IPS-20b (cell line): Measurements from ENCODE around the gene HOXC11.

Source experiments
- H3K27ac ChIP-seq: one replicate; pipeline ENCODE4 v1.5.1; 2013; ENCODE audit warnings: low read length
- H3K27me3 ChIP-seq: 2 replicates; pipeline ENCODE4 v1.6.1; 2013; ENCODE audit warnings: mild to moderate bottlenecking, low read length, inconsistent platforms; ENCODE audit not compliant: insufficient read depth
- H3K36me3 ChIP-seq: 2 replicates; pipeline ENCODE4 v1.6.1; 2013; ENCODE audit warnings: low read depth, mild to moderate bottlenecking, inconsistent platforms, low read length, moderate library complexity; ENCODE audit not compliant: insufficient read depth
- H3K4me1 ChIP-seq: 2 replicates; pipeline ENCODE4 v1.6.1; 2013; ENCODE audit warnings: mild to moderate bottlenecking, control low read depth, inconsistent platforms, low read length, moderate library complexity; ENCODE audit not compliant: insufficient read depth
- H3K4me3 ChIP-seq: 2 replicates; pipeline ENCODE4 v1.5.1; 2013; ENCODE audit warnings: mild to moderate bottlenecking, low read length, inconsistent platforms
- H3K9ac ChIP-seq: 2 replicates; pipeline ENCODE4 v1.6.1; 2013; ENCODE audit warnings: low read depth, mild to moderate bottlenecking, inconsistent platforms, low read length, moderate library complexity
- H3K9me3 ChIP-seq: 2 replicates; pipeline ENCODE4 v1.6.1; 2013; ENCODE audit warnings: mild to moderate bottlenecking, low read depth, low read length, inconsistent platforms; ENCODE audit not compliant: insufficient read depth

Gene HOXC11

DNA sequence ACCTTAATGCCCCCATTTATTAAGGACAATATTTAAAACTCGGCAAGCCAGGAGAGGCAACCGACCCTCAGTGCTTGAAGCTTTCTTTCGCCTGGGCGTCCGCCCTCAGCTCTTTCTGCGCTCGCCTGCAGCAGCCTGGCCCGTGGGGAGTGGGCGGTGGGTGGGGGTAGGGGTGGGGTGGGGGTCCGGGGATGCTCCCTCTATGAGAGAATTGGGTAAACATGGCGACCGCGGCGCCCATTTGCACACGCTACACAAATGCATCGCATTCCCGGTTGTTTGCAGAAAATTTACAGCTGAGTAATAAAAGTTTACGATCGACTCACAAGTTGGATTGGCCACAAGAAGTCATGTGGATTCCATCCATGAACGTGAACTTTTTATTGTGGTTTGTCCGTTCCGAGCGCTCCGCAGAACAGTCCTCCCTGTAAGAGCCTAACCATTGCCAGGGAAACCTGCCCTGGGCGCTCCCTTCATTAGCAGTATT lies 43.6 kb downstream of the HOXC11 start:
- Histone ChIP-seq H3K4me1 (peaks cover 3% of the 10 kb centered on the region; the same call in 1 of the 2 replicates), H3K4me3 (no peak overlapping the region), H3K36me3 (no peaks in the 10 kb centered on the region), H3K27me3 (peaks cover 100% of the 10 kb centered on the region), H3K27ac (no peak overlapping the region), H3K9ac (no peak overlapping the region), H3K9me3 (no peaks in the 10 kb centered on the region; the same call in 1 of the 2 replicates)

DNA sequence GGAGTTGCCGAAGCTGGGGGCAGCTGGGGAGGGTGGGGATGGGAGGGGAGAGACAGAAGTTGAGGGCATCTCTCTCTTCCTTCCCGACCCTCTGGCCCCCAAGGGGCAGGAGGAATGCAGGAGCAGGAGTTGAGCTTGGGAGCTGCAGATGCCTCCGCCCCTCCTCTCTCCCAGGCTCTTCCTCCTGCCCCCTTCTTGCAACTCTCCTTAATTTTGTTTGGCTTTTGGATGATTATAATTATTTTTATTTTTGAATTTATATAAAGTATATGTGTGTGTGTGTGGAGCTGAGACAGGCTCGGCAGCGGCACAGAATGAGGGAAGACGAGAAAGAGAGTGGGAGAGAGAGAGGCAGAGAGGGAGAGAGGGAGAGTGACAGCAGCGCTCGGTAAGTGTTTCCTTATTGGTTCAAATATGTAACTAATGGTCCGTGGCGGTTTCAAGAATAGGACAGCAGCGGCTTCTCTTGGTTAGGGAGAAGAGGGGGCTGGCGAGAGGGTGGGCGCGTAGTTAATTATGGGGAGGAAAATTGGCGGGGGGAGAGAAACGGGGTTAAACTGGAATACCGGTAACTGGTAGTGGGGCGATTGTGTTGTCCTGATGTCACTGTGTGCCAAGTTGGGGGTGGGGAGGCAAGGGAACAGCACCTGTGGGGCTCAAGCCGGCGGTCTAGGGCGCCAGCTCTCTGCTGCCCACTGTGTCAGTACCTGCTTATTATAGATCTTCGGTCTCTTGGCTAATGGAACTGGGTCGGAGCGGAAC lies 44.3 kb downstream of the HOXC11 start:
- no peak overlapping the region for H3K9ac ChIP-seq
- peak overlapping the region; percentile 51 for H3K4me3 ChIP-seq
- H3K9me3 ChIP-seq, result no peaks in the 10 kb centered on the region; the same call in 1 of the 2 replicates
- peaks cover 3% of the 10 kb centered on the region; the same call in 1 of the 2 replicates for H3K4me1 ChIP-seq
- no peak overlapping the region for H3K27ac ChIP-seq
- H3K36me3 ChIP-seq, result no peaks in the 10 kb centered on the region
- peaks cover 100% of the 10 kb centered on the region for H3K27me3 ChIP-seq

- no peaks in the 10 kb centered on the region; the same call in 1 of the 2 replicates for H3K9me3 ChIP-seq
- H3K4me3 ChIP-seq, result peak overlapping the region; percentile 51; the same call in 1 of the 2 replicates
- no peak overlapping the region for H3K9ac ChIP-seq
- no peaks in the 10 kb centered on the region for H3K36me3 ChIP-seq
- H3K4me1 ChIP-seq, result peaks cover 3% of the 10 kb centered on the region; the same call in 1 of the 2 replicates
- H3K27ac ChIP-seq, result no peak overlapping the region
- H3K27me3 ChIP-seq, result peaks cover 100% of the 10 kb centered on the region
Observed at GRCh38 chr12:54017878-54018467, 45.0 kb downstream of the HOXC11 start.

DNA sequence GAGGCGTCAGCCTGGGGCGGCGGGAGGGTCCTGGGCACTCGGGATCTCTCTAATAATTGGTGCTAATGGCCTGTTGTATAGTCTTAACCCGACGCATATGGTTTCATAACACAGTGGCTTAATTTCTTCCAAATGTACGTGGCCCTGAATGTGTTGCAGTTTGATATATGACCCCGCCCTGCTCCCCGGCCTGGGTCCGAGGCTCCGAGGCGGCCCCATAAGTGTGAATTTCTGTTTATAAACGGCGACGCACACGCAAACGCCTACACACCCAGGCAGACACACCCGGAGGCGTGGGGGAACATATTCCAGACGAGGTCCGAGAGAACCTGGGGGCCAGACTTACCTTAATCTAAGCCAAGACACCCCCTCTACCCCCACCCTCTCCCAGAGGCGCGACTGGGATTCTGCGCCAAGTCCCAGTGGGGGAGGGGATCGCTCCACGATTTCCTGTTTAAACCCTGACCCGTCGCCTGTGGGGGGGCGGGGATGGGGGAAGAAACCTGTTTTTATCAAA lies 45.6 kb downstream of the HOXC11 start:
- peaks cover 3% of the 10 kb centered on the region; the same call in 1 of the 2 replicates for H3K4me1 ChIP-seq
- no peaks in the 10 kb centered on the region; the same call in 1 of the 2 replicates for H3K9me3 ChIP-seq
- H3K36me3 ChIP-seq, result no peaks in the 10 kb centered on the region
- no peak overlapping the region for H3K9ac ChIP-seq
- H3K27me3 ChIP-seq, result peaks cover 100% of the 10 kb centered on the region
- H3K4me3 ChIP-seq, result peak overlapping the region; percentile 51; the same call in 1 of the 2 replicates
- no peak overlapping the region for H3K27ac ChIP-seq

DNA sequence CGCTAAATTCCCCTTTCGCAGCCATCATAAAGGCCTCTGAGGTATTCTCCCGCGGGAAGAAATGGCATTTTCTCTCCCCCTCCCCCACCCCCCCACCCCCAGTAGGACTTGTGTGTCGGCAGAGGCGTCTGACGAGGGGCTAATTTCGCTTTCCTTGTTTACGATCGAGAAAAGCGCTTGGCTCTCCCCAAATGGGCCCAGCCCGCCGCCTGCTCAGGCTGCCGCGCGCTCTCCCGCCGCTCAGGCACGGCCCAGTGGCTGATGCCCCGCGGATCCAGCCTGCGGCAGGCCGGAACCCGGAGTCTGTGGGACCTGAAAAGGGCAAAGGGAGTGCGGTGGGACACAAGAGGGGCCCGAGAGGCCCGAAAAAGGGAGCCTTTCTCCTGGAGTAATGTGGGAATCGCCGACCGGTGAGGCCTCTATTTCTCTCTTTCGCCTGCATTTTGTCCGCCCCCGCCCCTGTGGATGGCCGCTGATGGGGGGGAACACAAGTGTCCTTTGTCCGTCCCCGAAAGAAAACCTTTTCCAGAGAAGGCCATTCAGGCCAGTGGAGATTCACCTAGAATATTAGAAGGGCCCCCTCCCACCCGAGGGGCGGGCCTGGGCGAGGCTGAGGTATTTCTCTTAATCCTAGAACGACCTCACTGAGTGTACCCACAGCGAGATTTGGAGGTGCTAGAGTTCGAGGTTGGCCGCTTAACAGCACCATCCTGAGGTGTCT lies 46.3 kb downstream of the HOXC11 start:
- Histone ChIP-seq H3K9me3 (no peaks in the 10 kb centered on the region; the same call in 1 of the 2 replicates), H3K4me1 (peaks cover 3% of the 10 kb centered on the region; the same call in 1 of the 2 replicates), H3K9ac (no peak overlapping the region), H3K27ac (no peak overlapping the region), H3K4me3 (no peak overlapping the region), H3K27me3 (peaks cover 100% of the 10 kb centered on the region), H3K36me3 (no peaks in the 10 kb centered on the region)

DNA sequence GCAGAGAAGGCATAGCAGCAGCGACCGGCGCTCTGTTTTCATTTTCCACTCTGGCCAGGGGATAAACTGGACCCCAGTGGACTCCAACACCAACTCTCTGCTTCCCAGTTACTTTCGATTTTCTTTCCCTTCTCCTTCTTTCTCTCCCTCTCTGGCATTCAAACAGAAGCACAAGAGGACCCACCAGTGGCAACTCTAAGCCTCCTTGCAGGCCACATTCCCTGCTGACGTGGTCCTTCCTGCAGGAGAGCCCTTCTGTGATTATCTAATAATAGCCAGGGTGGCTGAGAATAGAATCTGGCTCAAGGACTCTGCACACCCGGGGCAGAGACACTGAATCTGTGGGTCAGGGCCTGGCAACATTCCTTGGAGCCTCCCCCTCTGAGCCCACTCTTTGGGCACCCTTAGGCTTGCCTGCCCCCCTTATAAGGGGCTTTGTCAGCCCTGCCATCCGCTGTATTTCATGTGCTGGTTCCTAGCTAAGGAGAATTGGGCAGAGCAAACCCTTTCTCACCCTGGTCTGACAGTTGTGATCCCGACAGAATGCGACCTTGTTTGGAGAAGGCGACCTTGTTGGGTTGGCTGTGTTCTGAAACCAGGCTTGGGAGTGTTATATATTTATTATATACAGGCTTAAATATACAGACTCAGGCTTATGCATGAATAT lies 47.1 kb downstream of the HOXC11 start:
- Histone ChIP-seq H3K27ac (no peak overlapping the region), H3K36me3 (no peaks in the 10 kb centered on the region), H3K9ac (no peak overlapping the region), H3K27me3 (peaks cover 100% of the 10 kb centered on the region), H3K4me3 (no peak overlapping the region), H3K4me1 (peaks cover 3% of the 10 kb centered on the region; the same call in 1 of the 2 replicates), H3K9me3 (no peaks in the 10 kb centered on the region; the same call in 1 of the 2 replicates)

GRCh38 chr12:54020591-54021405 lies 47.9 kb downstream of the HOXC11 start:
- H3K36me3 ChIP-seq, result no peaks in the 10 kb centered on the region
- H3K9me3 ChIP-seq, result no peaks in the 10 kb centered on the region; the same call in 1 of the 2 replicates
- H3K4me1 ChIP-seq, result peaks cover 3% of the 10 kb centered on the region; the same call in 1 of the 2 replicates
- no peak overlapping the region for H3K9ac ChIP-seq
- no peak overlapping the region for H3K27ac ChIP-seq
- no peak overlapping the region for H3K4me3 ChIP-seq
- peaks cover 100% of the 10 kb centered on the region for H3K27me3 ChIP-seq

GRCh38 chr12:54021432-54022013 lies 48.6 kb downstream of the HOXC11 start:
- Histone ChIP-seq H3K36me3 (no peaks in the 10 kb centered on the region), H3K27ac (no peak overlapping the region), H3K9ac (no peak overlapping the region), H3K27me3 (peaks cover 100% of the 10 kb centered on the region), H3K4me3 (no peak overlapping the region), H3K4me1 (peaks cover 3% of the 10 kb centered on the region; the same call in 1 of the 2 replicates), H3K9me3 (no peaks in the 10 kb centered on the region; the same call in 1 of the 2 replicates)

- H3K36me3 ChIP-seq, result no peaks in the 10 kb centered on the region
- H3K4me1 ChIP-seq, result peaks cover 3% of the 10 kb centered on the region; the same call in 1 of the 2 replicates
- peaks cover 100% of the 10 kb centered on the region for H3K27me3 ChIP-seq
- no peak overlapping the region for H3K4me3 ChIP-seq
- no peaks in the 10 kb centered on the region; the same call in 1 of the 2 replicates for H3K9me3 ChIP-seq
- H3K27ac ChIP-seq, result no peak overlapping the region
- H3K9ac ChIP-seq, result no peak overlapping the region
Observed at GRCh38 chr12:54022960-54023884, 50.3 kb downstream of the HOXC11 start.
